Gastrocnemius medialis (tissue), 4 donors: ENCODE measurements around the gene MBD3L1. TPM values are rescaled to one million over a fixed set of nuclear protein-coding genes. Genes with fewer than 3 reads are reported as not detected.

Source experiments
- ATAC-seq, 2 donors: fragments of 150-250 bp; one replicate each; pipeline ENCODE4 v1.9.1; 2016
- DNase-seq, 2 donors: peaks; one replicate each; pipeline ENCODE4 v3.0.0-alpha.2; 2019
- H3K27ac ChIP-seq, 4 donors: fragments of 200-600 bp; sonication (generic); 1 replicate in 1 of 4; 2 replicates in 3 of 4; pipeline ENCODE4 v1.5.1; 2016 to 2018; ENCODE audit warnings: mild to moderate bottlenecking in 2 of 4, moderate library complexity in 1 of 4
- H3K27me3 ChIP-seq, 3 donors: fragments of 200-600 bp; sonication (generic) in 2 of 3; 1 replicate in 1 of 3; 2 replicates in 2 of 3; pipeline versions ENCODE4 v1.5.1 to v1.6.0; 2016 to 2019; ENCODE audit warnings: mild to moderate bottlenecking in 1 of 3, moderate library complexity in 1 of 3
- H3K36me3 ChIP-seq, 2 donors: fragments of 200-600 bp; sonication (generic) in 1 of 2; one replicate each; pipeline ENCODE4 v1.5.1; 2017 to 2018
- H3K4me1 ChIP-seq, 2 donors: fragments of 200-600 bp; sonication (generic) in 1 of 2; one replicate each; pipeline ENCODE4 v1.5.1; 2016 to 2017; ENCODE audit warnings: mild to moderate bottlenecking in 2 of 2
- H3K4me3 ChIP-seq, 4 donors: fragments of 200-600 bp; sonication (generic) in 3 of 4; 1 replicate in 1 of 4; 2 replicates in 3 of 4; pipeline ENCODE4 v1.5.1; 2016 to 2019; ENCODE audit warnings: mild to moderate bottlenecking in 2 of 4
- H3K9me3 ChIP-seq, 3 donors: fragments of 200-600 bp; sonication (generic) in 2 of 3; 1 replicate in 1 of 3; 2 replicates in 2 of 3; pipeline ENCODE4 v1.5.1; 2016 to 2019
- POLR2A ChIP-seq, 2 donors: fragments of 450-650 bp; IDR thresholded peaks; one replicate each; pipeline ENCODE4 v1.6.1; 2017; ENCODE audit warnings: antibody characterized with exemption in 2 of 2, mild to moderate bottlenecking in 2 of 2, moderate library complexity in 2 of 2
- in situ Hi-C, 4 donors: fragments of 200-750 bp; cut with MboI; loops; one replicate each; pipeline versions ENCODE4 v1.15.0 to v1.8.0; 2017; ENCODE audit warnings: low sequenced_read_pairs in 4 of 4
- intact Hi-C: fragments of 100-400 bp; cut with DNase I; formaldehyde crosslinking; loops from one replicate; pipeline ENCODE4 v1.15.1; 2023; ENCODE audit warnings: low total_unique reads
- total RNA-seq, 4 donors: library from RNA; depleted of rRNA; stranded (reverse); fragments of >200 nt; gene quantifications; one replicate each; pipeline versions ENCODE4 v1.1.0 to v1.2.3, GENCODE V29; 2016
- TF ChIP-seq, protein P1 (sequence below), 5 experiments: fragments of 450-650 bp in 3 of 5; fragments of 200-600 bp in 2 of 5; sonication (generic) in 2 of 5; IDR thresholded peaks in 4 of 5; conservative IDR thresholded peaks in 1 of 5; 1 replicate in 4 of 5; 2 replicates in 1 of 5; pipeline ENCODE4 v1.5.1; 2016 to 2019; ENCODE audit warnings: antibody characterized with exemption in 5 of 5, mild to moderate bottlenecking in 3 of 5, moderate library complexity in 3 of 5

MBD3L1 gene
- total RNA-seq, 4 donors from 2014 or later = not detected

DNA sequence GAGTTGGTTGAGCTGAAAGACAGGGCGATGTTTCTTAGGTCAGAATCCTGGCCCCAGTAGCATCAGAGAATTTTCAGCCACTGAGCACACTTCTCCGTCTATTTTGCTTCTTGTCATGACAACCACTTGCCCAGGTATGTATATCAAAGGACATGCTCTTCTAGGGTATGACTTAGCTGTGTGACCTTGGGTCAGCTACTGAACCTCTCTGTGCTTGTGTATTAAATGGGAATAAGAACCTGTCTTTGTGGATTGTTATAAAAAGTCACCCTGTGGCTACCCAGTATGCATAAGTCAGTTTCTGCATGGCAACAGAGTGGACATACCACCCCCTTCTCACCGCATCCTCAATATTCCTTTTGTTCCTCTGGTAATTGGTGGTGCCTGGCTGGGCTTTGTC lies 26.1 kb downstream of the MBD3L1 start:
- no peaks in the 10 kb centered on the region for H3K36me3 ChIP-seq
- no peaks in the 10 kb centered on the region for H3K9me3 ChIP-seq
- no peak overlapping the region for H3K27ac ChIP-seq
- no peak for TF ChIP-seq POLR2A (IDR thresholded peaks at IDR 0.05)
- TF ChIP-seq, protein P1, sequence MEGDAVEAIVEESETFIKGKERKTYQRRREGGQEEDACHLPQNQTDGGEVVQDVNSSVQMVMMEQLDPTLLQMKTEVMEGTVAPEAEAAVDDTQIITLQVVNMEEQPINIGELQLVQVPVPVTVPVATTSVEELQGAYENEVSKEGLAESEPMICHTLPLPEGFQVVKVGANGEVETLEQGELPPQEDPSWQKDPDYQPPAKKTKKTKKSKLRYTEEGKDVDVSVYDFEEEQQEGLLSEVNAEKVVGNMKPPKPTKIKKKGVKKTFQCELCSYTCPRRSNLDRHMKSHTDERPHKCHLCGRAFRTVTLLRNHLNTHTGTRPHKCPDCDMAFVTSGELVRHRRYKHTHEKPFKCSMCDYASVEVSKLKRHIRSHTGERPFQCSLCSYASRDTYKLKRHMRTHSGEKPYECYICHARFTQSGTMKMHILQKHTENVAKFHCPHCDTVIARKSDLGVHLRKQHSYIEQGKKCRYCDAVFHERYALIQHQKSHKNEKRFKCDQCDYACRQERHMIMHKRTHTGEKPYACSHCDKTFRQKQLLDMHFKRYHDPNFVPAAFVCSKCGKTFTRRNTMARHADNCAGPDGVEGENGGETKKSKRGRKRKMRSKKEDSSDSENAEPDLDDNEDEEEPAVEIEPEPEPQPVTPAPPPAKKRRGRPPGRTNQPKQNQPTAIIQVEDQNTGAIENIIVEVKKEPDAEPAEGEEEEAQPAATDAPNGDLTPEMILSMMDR (IDR thresholded peaks at IDR 0.05 in 4 of 5, conservative IDR thresholded peaks at IDR 0.05 in 1 of 5) = no peak
- in situ Hi-C loops = no loop called here
- intact Hi-C loops = no loop called here
- ATAC-seq (no peak), DNase-seq (no peak)
- H3K27me3 ChIP-seq = no peaks in the 10 kb centered on the region
- no peaks in the 10 kb centered on the region for H3K4me1 ChIP-seq
- H3K4me3 ChIP-seq = no peak overlapping the region

DNA sequence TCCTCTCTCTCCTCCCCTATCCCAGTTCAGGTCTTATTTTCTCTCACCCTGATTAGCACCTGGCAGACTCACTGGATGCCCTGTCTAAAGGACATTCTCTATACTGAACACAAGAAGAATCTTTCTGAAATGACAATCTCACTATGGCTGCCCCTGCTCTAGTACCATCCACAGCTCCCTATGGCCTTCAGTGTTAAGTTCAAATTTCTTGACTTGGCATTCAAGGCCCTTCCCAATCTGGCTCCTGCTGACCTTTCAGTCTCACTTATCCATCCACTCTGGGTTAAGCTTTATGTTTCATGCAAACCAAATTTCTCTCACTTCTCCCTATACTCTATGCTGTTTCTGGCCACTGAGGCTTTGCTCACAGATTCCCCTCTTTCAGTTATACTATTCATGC lies 34.2 kb downstream of the MBD3L1 start:
- ATAC-seq (no peak), DNase-seq (no peak)
- Histone ChIP-seq H3K4me3 (no peak overlapping the region), H3K27me3 (no peaks in the 10 kb centered on the region), H3K36me3 (no peaks in the 10 kb centered on the region), H3K4me1 (no peaks in the 10 kb centered on the region), H3K27ac (no peak overlapping the region), H3K9me3 (no peaks in the 10 kb centered on the region)
- intact Hi-C loops (no loop called here), in situ Hi-C loops (no loop called here)
- TF ChIP-seq, protein P1 (IDR thresholded peaks at IDR 0.05 in 4 of 5, conservative IDR thresholded peaks at IDR 0.05 in 1 of 5) = no peak
- no peak for TF ChIP-seq POLR2A (IDR thresholded peaks at IDR 0.05)

DNA sequence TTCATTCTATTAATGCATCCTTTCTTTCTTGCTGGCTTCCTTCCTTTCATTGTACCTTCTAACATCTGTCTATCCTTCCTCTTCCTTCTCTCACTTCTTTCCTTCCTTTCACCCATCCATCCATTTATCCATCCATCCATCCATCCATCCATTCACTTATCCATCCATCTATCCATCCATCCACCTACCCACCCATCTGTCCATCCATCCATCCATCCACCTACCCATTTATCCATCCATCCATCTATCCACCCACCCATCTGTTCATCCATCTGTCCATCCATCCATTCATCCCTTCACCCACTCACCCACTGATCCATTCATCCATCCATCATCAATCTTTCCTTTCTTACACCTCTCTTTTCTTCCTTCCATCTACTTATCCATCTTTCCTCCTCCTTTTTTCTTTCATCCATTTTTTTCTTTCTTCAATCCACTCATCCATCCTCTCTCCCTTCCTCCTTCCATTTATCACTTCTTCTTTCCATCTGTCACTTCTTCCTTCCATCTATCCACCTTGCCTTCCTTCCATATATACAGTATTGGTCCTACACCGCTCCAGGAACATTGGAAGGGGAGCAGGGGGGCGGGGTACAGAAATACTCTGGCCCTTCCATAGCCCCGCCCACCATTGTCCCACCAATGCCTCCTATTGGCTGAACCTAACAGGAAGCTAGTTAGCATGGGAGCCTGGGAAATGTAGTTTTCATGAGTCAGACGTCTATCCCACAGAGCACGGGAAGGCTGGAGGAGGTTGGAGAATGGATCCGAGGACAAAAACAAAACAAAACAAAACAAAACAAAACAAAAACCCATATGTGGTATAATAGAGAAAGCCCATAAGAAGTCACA lies 45.9 kb downstream of the MBD3L1 start:
- H3K4me3 ChIP-seq = no peak overlapping the region
- H3K9me3 ChIP-seq = no peaks in the 10 kb centered on the region
- H3K27me3 ChIP-seq = peaks cover 0 to under 1% (median 0%) of the 10 kb centered on the region in 3 donors
- no peaks in the 10 kb centered on the region for H3K36me3 ChIP-seq
- DNase-seq (no peak), ATAC-seq (no peak)
- TF ChIP-seq, protein P1 (IDR thresholded peaks at IDR 0.05 in 4 of 5, conservative IDR thresholded peaks at IDR 0.05 in 1 of 5) = no peak
- TF ChIP-seq POLR2A (IDR thresholded peaks at IDR 0.05) = no peak
- H3K27ac ChIP-seq = no peak overlapping the region
- in situ Hi-C loops (no loop called here), intact Hi-C loops (no loop called here)
- no peaks in the 10 kb centered on the region for H3K4me1 ChIP-seq

DNA sequence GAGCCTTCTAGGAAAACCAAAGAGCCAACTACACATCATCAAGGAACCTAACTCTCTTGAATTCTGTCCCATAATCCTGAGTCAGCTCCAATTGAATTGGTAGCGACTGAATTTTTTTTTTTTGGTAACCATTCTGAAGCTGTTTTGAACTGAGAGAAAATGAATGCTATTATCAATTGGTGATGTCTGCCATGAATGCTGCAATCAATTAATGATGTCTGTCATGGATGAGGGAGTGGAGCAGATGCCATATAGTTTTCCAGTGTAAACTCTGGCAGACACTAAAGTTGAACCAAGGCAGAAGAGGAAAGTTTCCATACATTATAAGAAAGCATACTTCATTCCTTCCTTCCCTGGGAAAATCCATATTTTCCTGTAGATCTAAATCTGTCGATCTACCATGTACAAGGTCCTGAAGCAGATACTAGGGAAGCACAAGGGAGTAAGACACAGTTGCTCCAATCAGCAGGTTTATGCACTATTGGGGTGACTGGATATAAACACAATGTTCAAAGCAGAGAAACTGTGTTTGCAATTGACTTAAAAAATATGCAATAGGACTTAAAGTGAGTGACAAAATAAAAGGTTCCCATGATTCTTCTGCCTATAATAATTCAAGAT lies 48.8 kb downstream of the MBD3L1 start:
- H3K36me3 ChIP-seq = no peaks in the 10 kb centered on the region
- DNase-seq (no peak), ATAC-seq (no peak)
- no peaks in the 10 kb centered on the region for H3K27me3 ChIP-seq
- no peak overlapping the region for H3K4me3 ChIP-seq
- in situ Hi-C loops (no loop called here), intact Hi-C loops (no loop called here)
- H3K27ac ChIP-seq = no peak overlapping the region
- no peaks in the 10 kb centered on the region for H3K9me3 ChIP-seq
- no peaks in the 10 kb centered on the region for H3K4me1 ChIP-seq
- TF ChIP-seq, protein P1 (IDR thresholded peaks at IDR 0.05 in 4 of 5, conservative IDR thresholded peaks at IDR 0.05 in 1 of 5) = no peak
- no peak for TF ChIP-seq POLR2A (IDR thresholded peaks at IDR 0.05)
